ENCODE measurements around the gene CACNA1D. TPM values are rescaled to one million over a fixed set of nuclear protein-coding genes. Genes with fewer than 3 reads are reported as not detected.

Gene CACNA1D
- total RNA-seq, 2 experiments from 2014 or later: not detected

GRCh38 chr3:53650928-53651661 lies 156.7 kb downstream of the CACNA1D start:
- H3K27ac Mint-ChIP-seq: no peak overlapping the region
- intact Hi-C loops (cut with micrococcal nuclease): no loop called here
- no peaks in the 10 kb centered on the region for H3K36me3 Mint-ChIP-seq (ENCODE audit: low read depth)
- POLR2A ChIA-PET: no interaction called here
- no peak for DNase-seq
- H3K4me1 Mint-ChIP-seq (ENCODE audit: low read depth): no peaks in the 10 kb centered on the region
- no peak for ATAC-seq
- TF ChIP-seq CTCF (IDR thresholded peaks at IDR 0.05): no peak
- CTCF ChIA-PET: interaction anchor here (0.9 kb wide), 1 partner anchor 18 kb away, joined by 3 read pairs; no protein-coding TSS in a partner anchor
- peaks cover 29% of the 10 kb centered on the region for H3K27me3 Mint-ChIP-seq
- H3K4me3 Mint-ChIP-seq: no peak overlapping the region
- H3K9me3 Mint-ChIP-seq: peaks cover 13% of the 10 kb centered on the region

GRCh38 chr3:53651927-53652326 lies 157.5 kb downstream of the CACNA1D start:
- H3K36me3 Mint-ChIP-seq (ENCODE audit: low read depth): no peaks in the 10 kb centered on the region
- H3K27me3 Mint-ChIP-seq: peaks cover 28% of the 10 kb centered on the region
- no peaks in the 10 kb centered on the region for H3K4me1 Mint-ChIP-seq (ENCODE audit: low read depth)
- H3K9me3 Mint-ChIP-seq: peaks cover 13% of the 10 kb centered on the region
- DNase-seq: no peak
- ChIA-PET POLR2A (no interaction called here), CTCF (interaction anchor here (0.9 kb wide), 1 partner anchor 19 kb away, joined by 3 read pairs; no protein-coding TSS in a partner anchor)
- intact Hi-C loops (cut with micrococcal nuclease): no loop called here
- H3K4me3 Mint-ChIP-seq: no peak overlapping the region
- no peak for TF ChIP-seq CTCF (IDR thresholded peaks at IDR 0.05)
- H3K27ac Mint-ChIP-seq: no peak overlapping the region
- ATAC-seq: no peak

DNA sequence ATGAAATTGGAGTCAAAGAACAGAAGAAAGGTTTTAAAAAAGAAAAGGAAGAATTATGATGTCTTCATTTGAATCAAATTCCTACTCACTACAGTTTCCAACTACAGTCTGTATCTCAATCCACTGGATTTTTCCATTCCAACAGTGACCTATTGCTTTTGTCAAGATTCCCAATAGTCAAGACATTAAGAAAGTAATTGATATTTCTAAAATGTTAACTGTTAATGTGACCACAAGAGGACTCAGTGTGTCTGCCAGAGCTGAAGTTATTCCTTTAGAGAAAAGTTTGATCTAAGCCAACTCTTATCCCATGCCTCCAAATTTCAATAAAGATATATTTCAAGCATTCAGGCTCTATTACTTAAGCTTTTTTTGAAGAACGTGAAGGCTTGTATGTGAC lies 163.2 kb downstream of the CACNA1D start:
- peaks cover 2% of the 10 kb centered on the region for H3K36me3 Mint-ChIP-seq (ENCODE audit: low read depth)
- DNase-seq (no peak), ATAC-seq (no peak)
- intact Hi-C loops (cut with micrococcal nuclease): no loop called here
- no peak overlapping the region for H3K27ac Mint-ChIP-seq
- H3K9me3 Mint-ChIP-seq: peaks cover 23% of the 10 kb centered on the region
- H3K27me3 Mint-ChIP-seq: peaks cover 25% of the 10 kb centered on the region
- ChIA-PET CTCF (no interaction called here), POLR2A (no interaction called here)
- H3K4me1 Mint-ChIP-seq (ENCODE audit: low read depth): no peaks in the 10 kb centered on the region
- no peak overlapping the region for H3K4me3 Mint-ChIP-seq
- TF ChIP-seq CTCF (IDR thresholded peaks at IDR 0.05): no peak

- peaks cover 2% of the 10 kb centered on the region for H3K36me3 Mint-ChIP-seq (ENCODE audit: low read depth)
- no peak for TF ChIP-seq CTCF (IDR thresholded peaks at IDR 0.05)
- CTCF ChIA-PET: no interaction called here
These were observed 164.3 kb downstream of the CACNA1D start for GRCh38 chr3:53658613-53659193.

DNA sequence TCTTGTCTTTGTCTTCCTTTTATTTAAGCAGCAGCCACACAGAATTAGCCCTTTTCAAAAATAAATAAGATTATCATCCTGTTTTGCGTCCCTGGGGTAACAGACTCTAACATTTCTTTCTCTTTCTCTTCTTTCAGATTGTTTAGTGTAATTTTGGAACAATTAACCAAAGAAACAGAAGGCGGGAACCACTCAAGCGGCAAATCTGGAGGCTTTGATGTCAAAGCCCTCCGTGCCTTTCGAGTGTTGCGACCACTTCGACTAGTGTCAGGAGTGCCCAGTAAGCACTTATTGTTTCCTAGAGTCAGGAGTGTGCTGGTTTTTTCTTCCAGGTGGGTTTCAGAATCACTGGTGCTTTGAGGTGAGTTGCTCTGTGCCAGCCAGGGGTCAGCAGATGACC lies 165.6 kb downstream of the CACNA1D start:
- no peak for TF ChIP-seq CTCF (IDR thresholded peaks at IDR 0.05)
- peaks cover 26% of the 10 kb centered on the region for H3K27me3 Mint-ChIP-seq
- no peaks in the 10 kb centered on the region for H3K4me1 Mint-ChIP-seq (ENCODE audit: low read depth)
- ATAC-seq (no peak), DNase-seq (no peak)
- no peak overlapping the region for H3K4me3 Mint-ChIP-seq
- peaks cover 13% of the 10 kb centered on the region for H3K9me3 Mint-ChIP-seq
- POLR2A ChIA-PET: no interaction called here
- H3K36me3 Mint-ChIP-seq (ENCODE audit: low read depth): peaks cover 2% of the 10 kb centered on the region
- intact Hi-C loops (cut with micrococcal nuclease): no loop called here
- H3K27ac Mint-ChIP-seq: no peak overlapping the region
- CTCF ChIA-PET: no interaction called here

More at GRCh38 chr3:53658613-53659193, 164.3 kb downstream of the CACNA1D start:
- POLR2A ChIA-PET: no interaction called here
- Mint-ChIP-seq H3K4me3 (no peak overlapping the region), H3K27ac (no peak overlapping the region), H3K9me3 (peaks cover 19% of the 10 kb centered on the region), H3K27me3 (peaks cover 24% of the 10 kb centered on the region), H3K4me1 (ENCODE audit: low read depth) (no peaks in the 10 kb centered on the region)
- intact Hi-C loops (cut with micrococcal nuclease): no loop called here
- DNase-seq: no peak
- ATAC-seq: no peak

Data from activated CD8-positive, alpha-beta T cell treated with anti-CD3 and anti-CD28 coated beads for 36 hours (primary cell).